HepG2 (cell line): ENCODE measurements around the gene EPC1. TPM values are rescaled to one million over a fixed set of nuclear protein-coding genes. Genes with fewer than 3 reads are reported as not detected.

Experiments
- AHDC1 ChIP-seq: sonication (generic); formaldehyde crosslinking; IDR thresholded peaks from 2 replicates; pipeline ENCODE4 v1.5.1; 2020; ENCODE audit warnings: mild to moderate bottlenecking, missing genetic modification reagents, borderline replicate concordance
- CSRNP2 ChIP-seq: sonication (generic); formaldehyde crosslinking; conservative IDR thresholded peaks from 2 replicates; pipeline ENCODE4 v1.8.0; 2022; ENCODE audit warnings: low read depth, missing genetic modification reagents
- DMAP1 ChIP-seq: IDR thresholded peaks from 2 replicates; pipeline ENCODE4 v1.6.1; 2016
- PREB ChIP-seq: sonication (generic); formaldehyde crosslinking; IDR thresholded peaks from 2 replicates; pipeline ENCODE4 v1.4.0; 2020; ENCODE audit warnings: missing genetic modification reagents
- TFDP2 ChIP-seq: sonication (generic); formaldehyde crosslinking; IDR thresholded peaks from 2 replicates; pipeline ENCODE4 v1.4.0; 2020; ENCODE audit warnings: missing genetic modification reagents
- ZBTB42 ChIP-seq: sonication (generic); formaldehyde crosslinking; IDR thresholded peaks from 2 replicates; pipeline ENCODE4 v1.5.0; 2020; ENCODE audit warnings: mild to moderate bottlenecking, missing genetic modification reagents
- ZNF260 ChIP-seq: sonication (generic); formaldehyde crosslinking; IDR thresholded peaks from 2 replicates; pipeline ENCODE4 v1.4.0; 2020; ENCODE audit warnings: missing genetic modification reagents, low read depth, mild to moderate bottlenecking, borderline replicate concordance
- ZNF280D ChIP-seq: sonication (generic); formaldehyde crosslinking; IDR thresholded peaks from 2 replicates; pipeline ENCODE4 v1.5.1; 2020; ENCODE audit warnings: mild to moderate bottlenecking, missing genetic modification reagents
- ZNF513 ChIP-seq: sonication (generic); formaldehyde crosslinking; conservative IDR thresholded peaks from 2 replicates; pipeline ENCODE4 v1.5.0; 2020; ENCODE audit warnings: missing genetic modification reagents
- ZNF660 ChIP-seq: sonication (generic); formaldehyde crosslinking; IDR thresholded peaks from 2 replicates; pipeline ENCODE4 v1.5.1; 2020; ENCODE audit warnings: mild to moderate bottlenecking, low read depth, missing genetic modification reagents, borderline replicate concordance
- polyA plus RNA-seq, 8 experiments: library from polyadenylated mRNA; depleted of rRNA in 3 of 8; stranded (reverse) in 7 of 8; unstranded in 1 of 8; fragments of >200 nt; fragmentation: Illumina TruSeq in 4 of 8; extraction: Trizol in 4 of 8; gene quantifications; 2 replicates each; pipeline versions ENCODE4 v1.2.1 to v1.2.3, GENCODE V29; 2011 to 2016; ENCODE audit warnings: low read depth in 4 of 8, missing spikeins in 1 of 8, mixed read lengths in 1 of 8; ENCODE audit not compliant: insufficient read depth in 1 of 8
- total RNA-seq, 5 experiments: library from RNA; depleted of rRNA; stranded (reverse); fragments of >200 nt; fragmentation: Illumina TruSeq; extraction: Trizol; gene quantifications; 2 replicates each; pipeline ENCODE4 v1.2.3, GENCODE V29; 2016; ENCODE audit warnings: low read depth in 1 of 5

Gene EPC1
- total and polyA plus RNA-seq, 2 of the 13 experiments (the other 11 are each of a cell fraction or from before 2014, with no cell fraction given), result 28.7 to 44.2 TPM

- TF ChIP-seq ZNF513 (CRISPR knock-in tag) (no peak), ZNF260 (CRISPR knock-in tag) (no peak), PREB (CRISPR knock-in tag) (no peak), CSRNP2 (CRISPR knock-in tag) (no peak), ZNF280D (CRISPR knock-in tag) (no peak; the same call in 1 of the 2 replicates), ZBTB42 (CRISPR knock-in tag) (no peak), AHDC1 (CRISPR knock-in tag) (no peak), DMAP1 (CRISPR knock-in tag) (peak; percentile 57), ZNF660 (CRISPR knock-in tag) (no peak), TFDP2 (CRISPR knock-in tag) (peak; percentile 67; the same call in 1 of the 2 replicates)
These were observed at the start of gene EPC1 (continued) for GRCh38 chr10:32346551-32347362.
